Peyer's patch (tissue), 4 donors: ENCODE results near the gene OLFM1. TPM values are rescaled to one million over a fixed set of nuclear protein-coding genes. Genes with fewer than 3 reads are reported as not detected.
A peak's percentile ranks its signal among the peaks of the same experiment; 100 is the strongest.
"Not testable (repeated sequence)": the region's sequence is repeated elsewhere in the genome, so short reads cannot be mapped to it uniquely, and the experiment has no call there.

ENCODE experiments used
- DNase-seq, 3 donors: peaks; one replicate each; pipeline ENCODE4 v3.0.0-alpha.2; 2017 to 2019
- H3K27ac ChIP-seq, 4 donors: fragments of 200-600 bp; sonication (generic); one replicate each; pipeline ENCODE4 v1.5.1; 2016 to 2019
- H3K27me3 ChIP-seq, 2 donors: fragments of 200-600 bp; sonication (generic); one replicate each; pipeline ENCODE4 v1.5.1; 2019
- H3K36me3 ChIP-seq, 3 donors: fragments of 200-600 bp; sonication (generic); one replicate each; pipeline ENCODE4 v1.5.1; 2016 to 2019
- H3K4me1 ChIP-seq, 4 donors: fragments of 200-600 bp; sonication (generic); one replicate each; pipeline ENCODE4 v1.5.1; 2016 to 2019
- H3K4me3 ChIP-seq, 4 donors: fragments of 200-600 bp; sonication (generic); 1 replicate in 3 of 4; 2 replicates in 1 of 4; pipeline ENCODE4 v1.5.1; 2016 to 2019; ENCODE audit warnings: mild to moderate bottlenecking in 1 of 4
- H3K9me3 ChIP-seq, 4 donors: fragments of 200-600 bp; sonication (generic); one replicate each; pipeline ENCODE4 v1.5.1; 2016 to 2019; ENCODE audit warnings: mild to moderate bottlenecking in 1 of 4
- CTCF ChIP-seq, 6 experiments: fragments of 450-650 bp in 4 of 6; fragments of 200-600 bp in 2 of 6; sonication (generic) in 1 of 6; IDR thresholded peaks; one replicate each; pipeline ENCODE4 v1.5.1; 2017 to 2019; ENCODE audit warnings: antibody characterized with exemption in 6 of 6, mild to moderate bottlenecking in 3 of 6, moderate library complexity in 1 of 6
- POLR2A ChIP-seq, 2 donors: fragments of 450-650 bp; IDR thresholded peaks; one replicate each; pipeline ENCODE4 v1.5.1; 2017; ENCODE audit warnings: antibody characterized with exemption in 2 of 2, mild to moderate bottlenecking in 2 of 2, moderate library complexity in 2 of 2
- total RNA-seq, 4 donors: library from RNA; depleted of rRNA; stranded (reverse); fragments of >200 nt; gene quantifications; one replicate each; pipeline ENCODE4 v1.1.0, GENCODE V29; 2016

Gene OLFM1
- total RNA-seq, 4 donors from 2014 or later = 2.5 to 5.8 (median 4.9) TPM

GRCh38 chr9:135061441-135061840, 26.0 kb upstream of the OLFM1 start:
- H3K36me3 ChIP-seq = no peaks in the 10 kb centered on the region
- TF ChIP-seq POLR2A (IDR thresholded peaks at IDR 0.05) (no peak), CTCF (IDR thresholded peaks at IDR 0.05) (no peak)
- no peak overlapping the region for H3K27ac ChIP-seq
- H3K9me3 ChIP-seq = peaks cover 0 to 6% (median 3%) of the 10 kb centered on the region in 4 donors
- H3K4me1 ChIP-seq = no peaks in the 10 kb centered on the region
- peak in 2 of 3 donors; percentile 19 to 21 for DNase-seq
- no peak overlapping the region for H3K4me3 ChIP-seq
- H3K27me3 ChIP-seq = no peaks in the 10 kb centered on the region

GRCh38 chr9:135062254-135062653, 25.2 kb upstream of the OLFM1 start:
- Histone ChIP-seq H3K4me3 (no peak overlapping the region), H3K4me1 (no peaks in the 10 kb centered on the region), H3K9me3 (peaks cover 0 to 6% (median 3%) of the 10 kb centered on the region in 4 donors), H3K27me3 (no peaks in the 10 kb centered on the region), H3K36me3 (no peaks in the 10 kb centered on the region), H3K27ac (no peak overlapping the region)
- peak in 1 of 3 donors; percentile 13 for DNase-seq
- TF ChIP-seq POLR2A (IDR thresholded peaks at IDR 0.05) = no peak
- TF ChIP-seq CTCF (IDR thresholded peaks at IDR 0.05) = no peak

- H3K4me1 ChIP-seq, H3K27me3 ChIP-seq, H3K27ac ChIP-seq, H3K36me3 ChIP-seq, H3K9me3 ChIP-seq, H3K4me3 ChIP-seq: not testable (repeated sequence)
- peak in 2 of 3 donors; percentile 17 to 20 for DNase-seq
These were observed 24.0 kb upstream of the OLFM1 start for GRCh38 chr9:135063466-135063865.

GRCh38 chr9:135063888-135064287, 23.6 kb upstream of the OLFM1 start:
- not testable (repeated sequence) for H3K27ac ChIP-seq, H3K4me1 ChIP-seq, H3K4me3 ChIP-seq, H3K9me3 ChIP-seq, H3K27me3 ChIP-seq, H3K36me3 ChIP-seq
- peak in 1 of 3 donors; percentile 4 for DNase-seq

- no peaks in the 10 kb centered on the region for H3K36me3 ChIP-seq
- H3K4me1 ChIP-seq = no peaks in the 10 kb centered on the region
- peaks cover 0 to 6% (median 3%) of the 10 kb centered on the region in 4 donors for H3K9me3 ChIP-seq
- peak in 2 of 3 donors; percentile 9 to 25 for DNase-seq
- TF ChIP-seq CTCF (IDR thresholded peaks at IDR 0.05) (no peak), POLR2A (IDR thresholded peaks at IDR 0.05) (no peak)
- H3K27ac ChIP-seq = no peak overlapping the region
- no peak overlapping the region for H3K4me3 ChIP-seq
- H3K27me3 ChIP-seq = no peaks in the 10 kb centered on the region
These were observed 22.3 kb upstream of the OLFM1 start for GRCh38 chr9:135065151-135065550.

- TF ChIP-seq CTCF (IDR thresholded peaks at IDR 0.05) (no peak), POLR2A (IDR thresholded peaks at IDR 0.05) (no peak)
- H3K27ac ChIP-seq = no peak overlapping the region
- no peak overlapping the region for H3K4me3 ChIP-seq
These were observed 21.7 kb upstream of the OLFM1 start for GRCh38 chr9:135065804-135066203.

GRCh38 chr9:135066291-135066690, 21.2 kb upstream of the OLFM1 start:
- Histone ChIP-seq H3K36me3 (no peaks in the 10 kb centered on the region), H3K4me3 (no peak overlapping the region)

More at GRCh38 chr9:135065804-135066203, 21.7 kb upstream of the OLFM1 start:
- no peaks in the 10 kb centered on the region for H3K4me1 ChIP-seq
- H3K27me3 ChIP-seq = no peaks in the 10 kb centered on the region
- DNase-seq = peak in 1 of 3 donors; percentile 5
- no peaks in the 10 kb centered on the region for H3K36me3 ChIP-seq
- H3K9me3 ChIP-seq = peaks cover 0 to 6% (median 3%) of the 10 kb centered on the region in 4 donors

More at GRCh38 chr9:135066291-135066690, 21.2 kb upstream of the OLFM1 start:
- Histone ChIP-seq H3K27ac (no peak overlapping the region), H3K9me3 (peaks cover 0 to 6% (median 3%) of the 10 kb centered on the region in 4 donors), H3K4me1 (no peaks in the 10 kb centered on the region), H3K27me3 (no peaks in the 10 kb centered on the region)
- peak in 1 of 3 donors; percentile 6 for DNase-seq
- TF ChIP-seq CTCF (IDR thresholded peaks at IDR 0.05) = no peak
- no peak for TF ChIP-seq POLR2A (IDR thresholded peaks at IDR 0.05)
